Measurements from ENCODE around the gene ABR. TPM values are rescaled to one million over a fixed set of nuclear protein-coding genes. Genes with fewer than 3 reads are reported as not detected.
"Not testable (repeated sequence)": the region's sequence is repeated elsewhere in the genome, so short reads cannot be mapped to it uniquely, and the experiment has no call there.

ABR gene
- total RNA-seq, 4 donors from 2014 or later: 35.4 to 192 (median 138) TPM

GRCh38 chr17:1050996-1051925 is 128.5 kb downstream of the ABR start:
- Histone ChIP-seq H3K27me3 (no peaks in the 10 kb centered on the region), H3K27ac (no peak overlapping the region), H3K9me3 (no peaks in the 10 kb centered on the region), H3K4me3 (no peak overlapping the region), H3K4me1 (peaks cover 0 to 5% of the 10 kb centered on the region in 2 donors), H3K36me3 (no peaks in the 10 kb centered on the region)
- TF ChIP-seq POLR2A (IDR thresholded peaks at IDR 0.05) (no peak), CTCF (IDR thresholded peaks at IDR 0.05) (no peak)
- intact Hi-C loops (cut with DNase I; ENCODE audit: low total_unique reads): no loop called here
- DNase-seq: no peak

GRCh38 chr17:1050246-1050995 is 129.4 kb downstream of the ABR start:
- no peak overlapping the region for H3K27ac ChIP-seq
- no peaks in the 10 kb centered on the region for H3K36me3 ChIP-seq

GRCh38 chr17:1049446-1050225 is 130.1 kb downstream of the ABR start:
- DNase-seq: no peak
- no peak overlapping the region for H3K4me3 ChIP-seq
- H3K4me1 ChIP-seq: peaks cover 0 to 5% of the 10 kb centered on the region in 2 donors
- H3K27me3 ChIP-seq: no peaks in the 10 kb centered on the region
- H3K27ac ChIP-seq: no peak overlapping the region
- H3K36me3 ChIP-seq: no peaks in the 10 kb centered on the region
- intact Hi-C loops (cut with DNase I; ENCODE audit: low total_unique reads): no loop called here
- TF ChIP-seq POLR2A (IDR thresholded peaks at IDR 0.05) (no peak), CTCF (IDR thresholded peaks at IDR 0.05) (no peak)
- no peaks in the 10 kb centered on the region for H3K9me3 ChIP-seq

More at GRCh38 chr17:1050246-1050995, 129.4 kb downstream of the ABR start:
- no peak for DNase-seq
- H3K27me3 ChIP-seq: no peaks in the 10 kb centered on the region
- no peaks in the 10 kb centered on the region for H3K9me3 ChIP-seq
- TF ChIP-seq POLR2A (IDR thresholded peaks at IDR 0.05) (no peak), CTCF (IDR thresholded peaks at IDR 0.05) (no peak)
- no peak overlapping the region for H3K4me3 ChIP-seq
- H3K4me1 ChIP-seq: peaks cover 0 to 5% of the 10 kb centered on the region in 2 donors
- intact Hi-C loops (cut with DNase I; ENCODE audit: low total_unique reads): no loop called here

- intact Hi-C loops (cut with DNase I; ENCODE audit: low total_unique reads); H3K36me3 ChIP-seq; H3K9me3 ChIP-seq; H3K27me3 ChIP-seq; H3K4me1 ChIP-seq; DNase-seq; H3K27ac ChIP-seq; H3K4me3 ChIP-seq: not testable (repeated sequence)
Measured at GRCh38 chr17:1048516-1049115, 131.2 kb downstream of the ABR start.

GRCh38 chr17:1047879-1048470 is 131.8 kb downstream of the ABR start:
- intact Hi-C loops (cut with DNase I; ENCODE audit: low total_unique reads): no loop called here
- no peaks in the 10 kb centered on the region for H3K9me3 ChIP-seq

More at GRCh38 chr17:1047879-1048470, 131.8 kb downstream of the ABR start:
- peaks cover 0 to 5% of the 10 kb centered on the region in 2 donors for H3K4me1 ChIP-seq
- H3K27me3 ChIP-seq: no peaks in the 10 kb centered on the region
- no peak overlapping the region for H3K4me3 ChIP-seq
- peak overlapping the region; percentile 31 to 60 for H3K27ac ChIP-seq
- H3K36me3 ChIP-seq: no peaks in the 10 kb centered on the region
- TF ChIP-seq CTCF (IDR thresholded peaks at IDR 0.05): no peak
- no peak for TF ChIP-seq POLR2A (IDR thresholded peaks at IDR 0.05)
- DNase-seq: no peak
